ENCODE measurements around the gene PPP1CB.

Gene PPP1CB

GRCh38 chr2:28745876-28746275, 5.8 kb upstream of the PPP1CB start:
- DNase-seq, result no peak

GRCh38 chr2:28746429-28747111, 5.1 kb upstream of the PPP1CB start:
- DNase-seq, result no peak

GRCh38 chr2:28747714-28748113, 3.9 kb upstream of the PPP1CB start:
- no peak for DNase-seq

- no peak for DNase-seq
Observed at GRCh38 chr2:28748176-28748575, 3.5 kb upstream of the PPP1CB start.

- no peak for DNase-seq
Observed at GRCh38 chr2:28748941-28749340, 2.7 kb upstream of the PPP1CB start.

GRCh38 chr2:28749526-28749925, 2.1 kb upstream of the PPP1CB start:
- DNase-seq, result no peak

GRCh38 chr2:28750316-28751251, 1.0 kb upstream of the PPP1CB start:
- no peak for DNase-seq

- DNase-seq, result peak in 1 of 2 experiments; percentile 85
Observed at GRCh38 chr2:28751956-28752630, 463 bp downstream of the PPP1CB start.

GRCh38 chr2:28752631-28753376, 1.2 kb downstream of the PPP1CB start:
- DNase-seq, result no peak

- no peak for DNase-seq
Observed at GRCh38 chr2:28754321-28754720, 2.7 kb downstream of the PPP1CB start.

- no peak for DNase-seq
Observed at GRCh38 chr2:28755421-28755820, 3.8 kb downstream of the PPP1CB start.

- no peak for DNase-seq
Observed at GRCh38 chr2:28758459-28758858, 6.8 kb downstream of the PPP1CB start.

- no peak for DNase-seq
Observed at GRCh38 chr2:28761420-28761819, 9.8 kb downstream of the PPP1CB start.

GRCh38 chr2:28764909-28765711, 13.5 kb downstream of the PPP1CB start:
- DNase-seq, result no peak

GRCh38 chr2:28766070-28766469, 14.4 kb downstream of the PPP1CB start:
- DNase-seq, result no peak

GRCh38 chr2:28767337-28767736, 15.7 kb downstream of the PPP1CB start:
- DNase-seq, result no peak

GRCh38 chr2:28768422-28768821, 16.8 kb downstream of the PPP1CB start:
- DNase-seq, result no peak

- DNase-seq, result no peak
Observed at GRCh38 chr2:28768952-28769351, 17.3 kb downstream of the PPP1CB start.

GRCh38 chr2:28772351-28772750, 20.7 kb downstream of the PPP1CB start:
- no peak for DNase-seq

GRCh38 chr2:28776471-28776870, 24.8 kb downstream of the PPP1CB start:
- DNase-seq, result no peak

- no peak for DNase-seq
Observed at GRCh38 chr2:28778392-28778791, 26.8 kb downstream of the PPP1CB start.

- DNase-seq, result no peak
Observed at GRCh38 chr2:28779001-28779400, 27.4 kb downstream of the PPP1CB start.

Data from NCI-H187 (cell line).